Measurements from ENCODE around the gene PRMT3.

- TF ChIP-seq CTCF (IDR thresholded peaks at IDR 0.05; ENCODE audit: extremely low read depth in 1 of 2, insufficient read depth in 1 of 2, low read depth in 1 of 2, low read length in 2 of 2) (no peak), POLR2AphosphoS5 (IDR thresholded peaks at IDR 0.05; ENCODE audit: insufficient read depth, low read depth, low read length) (no peak), MAX (IDR thresholded peaks at IDR 0.05; ENCODE audit: insufficient read depth, insufficient read length) (no peak), EZH2 (IDR thresholded peaks at IDR 0.05; ENCODE audit: borderline replicate concordance, low read depth, low read length, severe bottlenecking) (no peak), POLR2A (IDR thresholded peaks at IDR 0.05; ENCODE audit: low read depth, low read length) (no peak), JUN (IDR thresholded peaks at IDR 0.05; ENCODE audit: borderline replicate concordance, insufficient read depth, insufficient read length, low read depth) (no peak)
These were observed 143.6 kb downstream of the PRMT3 start for GRCh38 chr11:20530942-20531703.
